HCT116 (cell line): ENCODE results near the gene TWSG1. TPM values are rescaled to one million over a fixed set of nuclear protein-coding genes. Genes with fewer than 3 reads are reported as not detected.

Experiments used
- ATAC-seq: fragments of 200-7000 bp; cut with Tn5 transposase; 2 replicates; pipeline ENCODE4 v1.9.1; 2020; ENCODE audit warnings: mild to moderate bottlenecking, moderate library complexity
- BruUV-seq: library from RNA; stranded (reverse); fragments of 400-500 nt; replicated peaks from 2 replicates; lab custom pipeline; 2021; lab: Mats Ljungman, UMichigan
- CTCF ChIA-PET: fragments of 300-600 bp; sonication (Branson Sonifier 250); formaldehyde crosslinking; loops from one replicate; lab custom pipeline; 2021; ENCODE audit warnings: antibody characterized with exemption; lab: Charles Lee
- POLR2A ChIA-PET: fragments of 300-600, 350-600 bp; sonication (Branson Sonifier 250); formaldehyde crosslinking; loops from one replicate; lab custom pipeline; 2021; ENCODE audit warnings: antibody characterized with exemption; lab: Charles Lee
- RAD21 ChIA-PET, 2 experiments: fragments of 300-600 bp; sonication (Branson Sonifier 250); formaldehyde crosslinking; loops; one replicate each; lab custom pipeline; 2023; ENCODE audit warnings: low total read pairs in 2 of 2; ENCODE audit not compliant: uncharacterized antibody in 2 of 2, unreplicated experiment in 2 of 2, low non-redundant PET in 1 of 2; lab: Charles Lee
- DNase-seq: peaks from one replicate; pipeline ENCODE4 v3.0.0-alpha.2; 2010; ENCODE audit warnings: low read depth, low spot score
- H2AFZ ChIP-seq: fragments of 200-600 bp; shearing (Covaris generic), sonication (generic); 2 replicates; pipeline ENCODE4 v1.6.1; 2017; ENCODE audit warnings: low read depth, mixed run types, mixed read lengths, antibody characterized with exemption, low read length; ENCODE audit not compliant: poor library complexity, severe bottlenecking
- H3K27ac ChIP-seq: 2 replicates; pipeline ENCODE4 v1.5.1; 2012; ENCODE audit warnings: low read depth, low read length
- H3K27me3 ChIP-seq: fragments of 200-600 bp; sonication (generic); 2 replicates; pipeline ENCODE4 v1.6.1; 2016; ENCODE audit warnings: mixed run types, low read length, mixed read lengths; ENCODE audit not compliant: insufficient read depth
- H3K36me3 ChIP-seq, 2 experiments: fragments of 200-500 bp in 1 of 2; fragments of 200-600 bp in 1 of 2; sonication (Bioruptor generic) in 1 of 2; sonication (generic) in 1 of 2; 2 replicates each; pipeline versions ENCODE4 v1.5.1 to v1.6.1; 2014 to 2016; ENCODE audit warnings: low read length in 2 of 2, inconsistent platforms in 1 of 2, mixed read lengths in 1 of 2, mixed run types in 1 of 2; ENCODE audit not compliant: insufficient read depth in 2 of 2, control insufficient read depth in 1 of 2
- H3K4me1 ChIP-seq, 2 experiments: fragments of 200-600 bp in 1 of 2; sonication (generic) in 1 of 2; 2 replicates each; pipeline versions ENCODE4 v1.5.1 to v1.6.1; 2012 to 2017; ENCODE audit warnings: low read length in 2 of 2, inconsistent platforms in 1 of 2, mild to moderate bottlenecking in 1 of 2, mixed read lengths in 1 of 2, mixed run types in 1 of 2, moderate library complexity in 1 of 2; ENCODE audit not compliant: insufficient read depth in 2 of 2, control insufficient read depth in 1 of 2
- H3K4me2 ChIP-seq: fragments of 200-600 bp; sonication (generic); 2 replicates; pipeline ENCODE4 v1.6.1; 2017; ENCODE audit warnings: mixed run types, low read length, mixed read lengths
- H3K4me3 ChIP-seq, 2 experiments: fragments of 200-600 bp in 1 of 2; sonication (generic) in 1 of 2; replicated peaks in 1 of 2; 2 replicates each; pipeline ENCODE4 v1.5.1; 2011 to 2016; ENCODE audit warnings: low read length in 2 of 2, control low read depth in 1 of 2, low read depth in 1 of 2, mild to moderate bottlenecking in 1 of 2, mixed read lengths in 1 of 2, mixed run types in 1 of 2
- H3K79me2 ChIP-seq: fragments of 200-600 bp; sonication (generic); 2 replicates; pipeline ENCODE4 v1.6.1; 2017; ENCODE audit warnings: mild to moderate bottlenecking, mixed run types, low read length, moderate library complexity, mixed read lengths; ENCODE audit not compliant: insufficient read depth
- H3K9ac ChIP-seq: fragments of 200-600 bp; sonication (generic); 2 replicates; pipeline ENCODE4 v1.6.1; 2016; ENCODE audit warnings: low read length, mixed read lengths
- H3K9me2 ChIP-seq: fragments of 200-600 bp; sonication (generic), shearing (Covaris generic); 2 replicates; pipeline ENCODE4 v1.6.1; 2017; ENCODE audit warnings: mixed run types, mild to moderate bottlenecking, moderate library complexity; ENCODE audit not compliant: insufficient read depth
- H3K9me3 ChIP-seq, 2 experiments: fragments of 200-500 bp in 1 of 2; fragments of 200-600 bp in 1 of 2; sonication (Bioruptor generic) in 1 of 2; sonication (generic) in 1 of 2; 2 replicates each; pipeline ENCODE4 v1.6.1; 2014 to 2017; ENCODE audit warnings: low read length in 2 of 2, mixed read lengths in 2 of 2, inconsistent platforms in 1 of 2, low read depth in 1 of 2, mild to moderate bottlenecking in 1 of 2, mixed run types in 1 of 2, moderate library complexity in 1 of 2; ENCODE audit not compliant: control insufficient read depth in 1 of 2, insufficient read depth in 1 of 2
- H4K20me1 ChIP-seq: fragments of 200-600 bp; sonication (generic), shearing (Covaris generic); 2 replicates; pipeline ENCODE4 v1.6.1; 2017; ENCODE audit warnings: mixed run types, mild to moderate bottlenecking, moderate library complexity; ENCODE audit not compliant: insufficient read depth
- CBX3 ChIP-seq: IDR thresholded peaks from 2 replicates; pipeline ENCODE4 v1.6.1; 2012; ENCODE audit warnings: low read depth
- CEBPB ChIP-seq: IDR thresholded peaks from 2 replicates; pipeline ENCODE4 v1.6.1; 2012; ENCODE audit warnings: low read depth
- ELF1 ChIP-seq: IDR thresholded peaks from 2 replicates; pipeline ENCODE4 v1.6.1; 2012; ENCODE audit warnings: low read depth, borderline replicate concordance
- JUND ChIP-seq: IDR thresholded peaks from 2 replicates; pipeline ENCODE4 v1.6.1; 2012
- RAD21 ChIP-seq: IDR thresholded peaks from 2 replicates; pipeline ENCODE4 v1.6.1; 2012; ENCODE audit warnings: low read depth, mild to moderate bottlenecking
- SP1 ChIP-seq: IDR thresholded peaks from 2 replicates; pipeline ENCODE4 v1.6.1; 2012; ENCODE audit warnings: low read depth
- SRF ChIP-seq: IDR thresholded peaks from 2 replicates; pipeline ENCODE4 v1.6.1; 2012; ENCODE audit warnings: low read depth
- TCF7L2 ChIP-seq: IDR thresholded peaks from 2 replicates; pipeline ENCODE4 v1.7.0; 2011; ENCODE audit warnings: borderline replicate concordance, inconsistent platforms; ENCODE audit not compliant: insufficient read depth, insufficient read length; ENCODE audit errors: extremely low read depth
- intact Hi-C: fragments of 100-400 bp; cut with micrococcal nuclease; formaldehyde crosslinking; loops from 2 replicates; pipeline ENCODE4 v1.10.0; 2022
- total RNA-seq: library from RNA; stranded (reverse); gene quantifications from one replicate; pipeline ENCODE4 v1.2.1, GENCODE V29; 2021; ENCODE audit not compliant: unreplicated experiment
- TF ChIP-seq, protein P1 (sequence below): IDR thresholded peaks from 2 replicates; pipeline ENCODE4 v1.6.1; 2012

The TWSG1 gene
- total RNA-seq, 1 experiment from 2014 or later: 35.7 TPM

DNA sequence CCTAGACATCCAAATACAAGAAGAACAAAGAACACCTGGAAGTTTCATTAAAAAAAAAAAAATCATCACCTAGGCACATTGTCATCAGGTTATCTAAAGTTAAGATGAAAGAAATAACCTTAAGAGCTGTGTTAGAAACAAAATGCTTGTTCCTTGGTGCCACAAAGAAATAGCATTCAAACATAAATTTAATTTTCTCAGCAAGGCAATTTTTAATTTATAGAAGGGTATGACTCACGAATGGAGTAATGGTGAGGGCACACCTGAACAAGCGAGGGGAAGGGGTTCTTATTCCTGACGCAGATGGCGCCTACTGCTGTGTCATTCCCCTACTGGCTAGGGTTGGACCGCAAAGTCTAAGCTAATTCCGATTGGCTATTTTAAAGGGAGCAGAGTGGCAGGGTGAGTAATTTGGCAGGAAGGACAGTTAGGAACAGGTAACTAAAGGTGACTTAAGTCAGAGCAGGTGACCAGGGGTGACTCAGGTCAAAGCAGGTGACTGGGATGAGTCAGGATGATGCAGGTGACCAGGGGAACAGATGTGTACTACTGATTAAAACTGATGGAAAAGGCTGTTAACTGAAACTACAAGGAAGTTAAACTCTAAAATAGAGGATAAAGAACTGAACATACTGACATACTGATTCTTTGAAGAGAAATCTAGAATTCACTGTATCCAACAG lies 30.0 kb upstream of the TWSG1 start:
- Histone ChIP-seq H2AFZ (no peak overlapping the region), H3K9me3 (no peaks in the 10 kb centered on the region; a peak in 1 of 4 replicates), H3K36me3 (no peaks in the 10 kb centered on the region), H3K4me1 (no peaks in the 10 kb centered on the region), H3K9me2 (no peaks in the 10 kb centered on the region), H4K20me1 (no peaks in the 10 kb centered on the region), H3K9ac (no peak overlapping the region), H3K4me3 (no peak overlapping the region), H3K4me2 (no peak overlapping the region), H3K27ac (no peak overlapping the region), H3K27me3 (no peaks in the 10 kb centered on the region), H3K79me2 (no peaks in the 10 kb centered on the region)
- BruUV-seq: no TSS peak
- no peak for TF ChIP-seq RAD21
- CTCF ChIA-PET: no interaction called here
- POLR2A ChIA-PET: no interaction called here
- DNase-seq: no peak
- intact Hi-C loops: no loop called here
- RAD21 ChIA-PET: no interaction called here
- ATAC-seq: no peak

DNA sequence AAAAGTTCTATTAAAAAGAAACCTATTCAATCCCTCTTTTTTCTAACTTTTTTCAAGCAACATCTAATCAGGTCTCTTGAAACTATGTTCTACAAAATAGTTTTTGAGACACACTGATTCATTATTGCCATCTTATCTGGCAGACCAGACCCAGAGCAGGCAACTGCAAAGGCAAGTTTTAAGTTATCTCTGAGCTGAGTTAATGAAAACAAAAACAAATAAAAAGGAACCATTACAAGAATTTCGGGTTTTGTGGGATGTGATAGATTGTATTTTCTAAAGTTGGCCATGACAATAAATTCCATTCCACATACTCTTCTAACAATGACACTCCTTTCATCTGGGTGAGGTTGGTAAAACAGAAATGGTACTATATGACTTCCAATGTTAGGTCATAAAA lies 15.2 kb upstream of the TWSG1 start:
- Histone ChIP-seq H3K27ac (no peak overlapping the region), H4K20me1 (no peaks in the 10 kb centered on the region), H3K4me2 (no peak overlapping the region), H3K79me2 (no peaks in the 10 kb centered on the region), H3K27me3 (no peaks in the 10 kb centered on the region), H3K4me3 (no peak overlapping the region), H3K9me2 (no peaks in the 10 kb centered on the region), H3K9me3 (no peaks in the 10 kb centered on the region), H3K36me3 (no peaks in the 10 kb centered on the region), H2AFZ (no peak overlapping the region), H3K9ac (no peak overlapping the region), H3K4me1 (no peaks in the 10 kb centered on the region)
- intact Hi-C loops: no loop called here
- RAD21 ChIA-PET: no interaction called here
- CTCF ChIA-PET: no interaction called here
- DNase-seq (no peak), ATAC-seq (no peak)
- POLR2A ChIA-PET: no interaction called here
- TF ChIP-seq RAD21 (no peak), SRF (no peak), CBX3 (no peak), ELF1 (no peak), TCF7L2 (no peak), CEBPB (no peak), JUND (no peak), SP1 (no peak)
- TF ChIP-seq, protein P1, sequence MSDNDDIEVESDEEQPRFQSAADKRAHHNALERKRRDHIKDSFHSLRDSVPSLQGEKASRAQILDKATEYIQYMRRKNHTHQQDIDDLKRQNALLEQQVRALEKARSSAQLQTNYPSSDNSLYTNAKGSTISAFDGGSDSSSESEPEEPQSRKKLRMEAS: no peak
- no TSS peak for BruUV-seq
